GM19099 (cell line): Measurements from ENCODE around the gene PTPA.

ENCODE experiments used
- POLR2A ChIP-seq: IDR thresholded peaks from 3 replicates; pipeline ENCODE4 v1.6.1; 2011; ENCODE audit warnings: low read depth; ENCODE audit not compliant: insufficient read length; ENCODE audit errors: extremely low read depth

Gene PTPA

DNA sequence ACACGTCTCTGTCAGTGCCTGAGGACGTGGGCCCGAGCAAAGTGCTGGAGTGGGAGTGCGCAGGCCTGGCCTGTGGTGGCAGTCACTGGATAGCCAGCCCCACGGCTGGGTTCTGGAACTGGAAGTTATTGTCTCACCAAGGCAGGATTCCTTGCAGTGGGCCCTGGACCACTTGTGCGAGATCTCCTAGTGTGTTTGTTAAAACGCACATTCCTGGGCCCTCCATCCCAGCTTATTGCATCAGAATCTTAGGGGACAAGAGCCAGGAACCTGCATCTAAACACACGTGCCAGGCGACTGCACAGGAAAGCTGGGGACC lies 26.9 kb downstream of the PTPA start:
- TF ChIP-seq POLR2A, result no peak

DNA sequence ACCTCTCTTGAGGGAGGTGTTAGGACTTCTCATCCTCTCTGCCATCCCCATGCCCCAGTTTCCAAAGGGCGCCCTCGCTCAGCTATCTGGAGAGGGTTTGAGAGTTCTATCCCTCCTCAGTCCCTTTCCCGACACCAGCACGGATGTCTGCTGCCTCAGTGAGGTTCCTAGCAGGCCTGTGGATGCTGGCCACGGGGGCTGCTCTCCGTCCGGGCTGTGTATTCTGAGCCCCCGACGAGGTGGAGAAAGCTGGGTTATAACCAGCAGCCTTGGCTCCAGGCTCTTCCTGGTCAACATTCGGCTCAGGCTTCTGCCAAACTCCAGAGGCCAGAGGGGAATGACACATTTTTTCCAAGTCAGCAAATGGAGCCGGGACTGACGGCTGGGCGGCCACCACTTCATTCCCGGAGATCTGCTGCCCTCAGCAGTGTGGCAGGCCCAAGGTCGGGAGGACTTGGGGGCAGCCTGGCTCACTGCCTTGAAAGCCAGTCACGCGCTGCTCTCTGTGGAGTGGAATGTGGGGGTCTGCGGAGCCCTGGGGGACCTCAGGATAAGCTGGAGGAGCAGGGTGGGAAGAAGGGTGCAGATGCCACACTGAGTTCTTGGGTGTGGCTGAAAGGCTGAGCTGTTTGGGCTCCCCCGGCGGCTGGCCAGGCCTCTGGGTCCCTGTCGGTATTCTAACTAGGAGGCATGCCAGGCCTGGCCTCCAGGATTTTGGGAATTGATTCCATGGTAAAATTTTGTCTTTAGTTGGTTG lies 27.4 kb downstream of the PTPA start:
- TF ChIP-seq POLR2A, result no peak

DNA sequence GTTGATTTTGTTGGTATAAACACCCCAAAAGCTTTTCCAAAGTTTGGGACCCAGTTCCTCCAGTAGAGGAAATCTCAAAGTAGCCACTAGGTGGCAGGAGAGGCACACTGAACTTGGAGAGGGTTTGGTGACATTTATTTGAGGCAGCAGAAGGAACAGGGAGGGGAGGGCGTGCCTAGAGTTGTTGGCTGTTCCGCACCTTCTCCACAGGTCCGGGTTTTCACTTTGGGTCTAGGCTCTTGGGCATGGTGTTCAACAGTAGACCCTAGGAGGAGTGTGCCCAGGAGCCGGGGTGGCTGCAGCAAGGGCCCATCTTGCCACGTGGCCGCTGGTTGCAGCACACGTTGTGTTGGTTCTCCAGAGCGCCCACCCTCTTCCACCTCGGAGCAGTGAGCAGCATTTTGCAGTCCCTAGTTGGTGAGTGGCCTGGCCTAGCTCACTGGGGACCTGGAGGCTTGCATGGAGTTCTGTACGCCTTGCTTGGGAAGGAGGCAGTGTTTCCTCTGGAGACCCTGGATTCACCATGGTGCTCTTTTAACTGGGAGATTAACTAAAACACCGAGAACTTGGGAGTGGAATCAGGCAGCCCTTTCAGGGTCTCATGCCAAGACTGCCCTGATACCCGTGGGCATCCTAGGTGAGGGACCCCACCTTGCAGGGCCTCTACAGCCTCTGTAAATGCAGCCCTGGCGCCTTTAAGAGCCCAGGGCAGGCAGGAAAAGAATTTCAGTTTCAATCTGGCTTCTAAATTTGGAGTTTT lies 28.2 kb downstream of the PTPA start:
- TF ChIP-seq POLR2A, result peak; percentile 58

DNA sequence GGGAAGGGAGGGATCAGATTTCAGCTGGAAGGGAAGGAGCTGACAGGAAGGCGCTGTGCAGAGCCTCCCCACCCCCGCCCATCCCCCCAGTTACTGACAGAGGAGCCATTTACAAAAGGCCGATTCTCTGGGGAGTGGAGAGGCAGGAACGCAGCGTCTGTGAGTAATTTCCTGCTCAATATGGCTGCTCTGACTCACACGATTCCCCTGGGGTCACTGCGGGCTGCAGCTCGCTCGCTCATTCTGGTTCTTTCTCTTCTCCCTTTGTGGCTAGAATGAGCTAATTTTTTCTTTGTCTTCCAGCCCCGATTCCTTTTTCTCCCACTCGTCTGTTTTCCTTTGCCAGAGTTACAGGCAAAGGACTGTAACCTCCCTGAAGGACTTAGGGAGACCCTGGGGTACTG lies 28.8 kb downstream of the PTPA start:
- peak; percentile 40 for TF ChIP-seq POLR2A

DNA sequence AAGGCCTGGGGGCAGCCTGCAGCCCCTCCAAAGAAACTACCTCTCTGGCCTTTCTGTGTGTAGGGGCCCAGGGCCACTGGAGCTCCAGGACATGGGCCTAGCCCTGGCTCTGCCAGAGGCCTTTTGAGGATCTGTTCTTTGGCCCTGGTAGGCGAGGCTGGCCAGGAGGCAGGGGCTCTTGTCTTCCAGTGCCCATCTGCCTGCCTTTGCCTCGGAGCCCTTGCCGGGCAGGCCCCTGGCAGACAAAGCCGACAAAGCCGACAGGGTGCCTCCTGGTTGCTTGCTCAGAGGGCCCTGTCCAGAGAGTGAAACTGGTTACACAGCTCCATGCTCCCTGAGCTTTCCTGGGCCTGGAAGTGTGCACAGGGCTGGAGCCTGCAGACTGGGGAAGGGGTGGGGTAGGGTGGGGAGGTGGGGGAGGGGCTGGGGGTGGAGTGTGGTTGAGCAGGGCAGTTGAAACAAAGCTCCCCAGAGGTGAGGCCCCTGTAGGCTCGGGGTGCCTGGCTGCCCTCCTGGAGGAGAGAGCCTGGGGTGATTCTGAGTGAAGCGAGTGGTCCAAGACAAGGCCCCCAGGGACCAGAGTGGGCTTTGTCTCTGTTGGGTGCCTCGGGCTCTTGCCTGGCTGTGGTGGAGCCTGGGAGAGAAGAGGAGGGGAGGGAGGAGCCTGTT lies 29.3 kb downstream of the PTPA start:
- TF ChIP-seq POLR2A, result no peak

DNA sequence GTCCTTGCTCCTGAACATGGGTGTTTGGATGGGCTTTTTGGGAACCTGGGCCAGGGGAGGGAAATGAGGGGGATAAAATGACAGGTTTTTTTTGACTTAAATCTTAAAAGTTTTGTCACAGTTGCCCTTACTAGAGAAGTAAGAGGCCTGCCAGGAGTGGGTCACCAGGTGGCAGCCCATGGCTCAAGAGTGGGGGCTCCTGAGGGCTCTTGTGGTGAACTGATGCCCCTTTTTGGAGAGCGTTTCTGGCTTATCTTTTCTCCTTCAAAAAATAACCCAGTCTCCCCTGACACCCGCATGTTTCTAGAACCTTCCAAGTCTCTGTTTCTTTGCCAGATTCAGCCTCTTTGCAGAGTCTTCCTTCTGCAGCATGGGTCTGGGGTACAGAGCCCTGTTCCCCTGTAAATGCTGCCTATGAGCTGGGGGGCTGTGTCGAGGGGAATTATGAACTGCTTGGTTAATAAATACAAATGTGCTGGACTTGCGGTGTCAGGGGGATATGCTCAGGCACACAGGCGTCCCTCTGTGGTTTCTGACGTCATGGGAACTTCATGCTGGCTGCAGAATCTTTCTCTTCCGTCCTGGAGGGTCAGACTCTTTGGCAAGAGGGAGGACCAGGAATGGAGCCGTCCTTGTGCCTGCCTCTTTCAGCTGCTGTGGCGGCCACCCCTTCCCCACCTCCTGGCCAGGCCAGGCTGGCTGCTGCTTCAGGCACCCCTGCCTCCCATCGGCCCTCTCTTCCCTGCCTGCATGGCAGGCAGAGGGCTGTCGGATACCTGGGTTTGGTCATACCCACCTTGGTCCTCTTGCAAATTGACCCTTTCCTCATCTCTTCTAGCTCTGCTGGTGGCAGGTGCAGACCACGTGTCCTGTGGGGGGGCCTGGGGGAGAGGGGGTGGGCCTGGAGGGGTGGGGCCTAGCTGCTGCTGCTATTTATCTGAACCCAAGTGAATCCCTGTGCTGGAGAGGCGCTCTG lies 30.1 kb downstream of the PTPA start:
- peak; percentile 51 for TF ChIP-seq POLR2A

DNA sequence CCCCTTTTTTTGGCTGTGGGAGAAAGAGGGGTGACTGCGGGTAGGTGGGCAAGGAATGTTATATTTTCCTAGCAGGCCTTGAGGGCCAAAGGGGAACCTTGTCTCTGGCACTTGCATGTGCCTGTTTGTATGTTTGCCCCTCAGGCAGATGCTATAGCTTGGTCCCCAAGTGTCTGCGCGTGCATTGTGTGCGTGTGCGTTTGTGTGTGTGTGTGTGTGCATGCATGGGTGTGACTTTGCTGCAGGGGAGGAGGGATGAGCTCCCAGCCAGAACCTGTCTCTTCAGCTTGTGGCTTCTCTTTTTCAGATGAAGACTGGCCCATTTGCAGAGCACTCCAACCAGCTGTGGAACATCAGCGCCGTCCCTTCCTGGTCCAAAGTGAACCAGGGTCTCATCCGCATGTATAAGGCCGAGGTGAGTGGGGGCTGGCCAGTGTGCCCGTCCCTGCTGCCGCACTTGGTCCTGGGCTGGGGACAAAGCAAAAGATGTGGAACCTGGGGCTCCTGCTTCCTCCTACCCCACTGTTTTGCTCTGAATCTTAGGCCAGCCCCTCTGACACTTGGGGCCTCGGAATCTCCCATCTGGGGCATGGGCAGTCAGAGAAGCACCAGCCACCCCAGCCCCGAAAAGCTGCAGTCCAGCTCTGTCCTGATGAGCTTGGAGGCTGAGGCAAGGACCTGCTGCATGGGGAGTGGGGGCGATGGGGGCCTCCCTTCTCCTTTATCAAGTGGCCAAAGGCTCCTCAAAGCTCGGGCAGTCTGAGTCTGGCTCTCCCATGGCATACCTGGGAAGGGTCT lies 31.1 kb downstream of the PTPA start:
- TF ChIP-seq POLR2A, result peak; percentile 4

DNA sequence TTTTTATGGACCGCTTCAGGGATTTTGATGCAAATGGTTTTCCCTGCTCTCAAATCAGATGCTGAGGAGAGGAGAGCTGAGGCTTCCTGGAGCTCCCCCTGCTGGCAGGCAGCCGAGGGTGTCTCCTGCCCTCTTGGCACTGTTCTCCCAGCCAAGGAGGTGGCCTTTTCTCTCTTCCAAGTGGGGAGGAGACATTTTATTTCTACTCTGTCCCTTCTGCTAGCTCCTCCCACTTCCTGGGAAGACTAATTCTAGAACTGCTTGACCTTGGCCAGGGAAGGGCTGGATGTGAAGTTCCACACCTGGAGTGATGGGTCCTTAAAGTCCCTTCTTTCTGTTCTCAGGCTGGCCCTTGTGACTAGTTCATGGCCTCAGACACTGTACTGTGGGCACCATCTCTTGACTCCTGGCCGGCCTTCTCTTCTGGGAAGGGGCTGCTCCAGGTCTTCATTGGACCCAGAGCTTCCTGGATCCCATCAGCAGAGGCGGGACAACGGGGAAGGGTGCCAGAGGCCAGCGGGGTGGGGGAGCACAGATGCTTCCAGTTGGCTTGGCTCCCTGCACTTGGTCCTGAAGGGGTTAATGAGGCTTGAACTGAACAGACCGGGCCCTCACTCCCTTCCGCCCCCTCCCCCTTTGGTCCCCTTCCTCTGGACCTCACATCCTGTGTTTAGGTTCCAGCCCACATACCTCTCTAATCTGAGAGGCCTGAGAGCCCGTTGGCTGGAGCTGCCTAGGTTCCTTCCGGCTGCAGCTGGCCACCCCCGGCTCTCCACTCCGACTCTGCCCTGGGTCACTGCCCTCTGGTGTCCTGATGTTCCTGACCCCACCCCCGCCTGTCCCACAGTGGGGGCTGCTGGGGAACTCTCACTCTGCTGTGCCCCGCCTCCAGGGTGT lies 32.1 kb downstream of the PTPA start:
- TF ChIP-seq POLR2A, result peak; percentile 12

DNA sequence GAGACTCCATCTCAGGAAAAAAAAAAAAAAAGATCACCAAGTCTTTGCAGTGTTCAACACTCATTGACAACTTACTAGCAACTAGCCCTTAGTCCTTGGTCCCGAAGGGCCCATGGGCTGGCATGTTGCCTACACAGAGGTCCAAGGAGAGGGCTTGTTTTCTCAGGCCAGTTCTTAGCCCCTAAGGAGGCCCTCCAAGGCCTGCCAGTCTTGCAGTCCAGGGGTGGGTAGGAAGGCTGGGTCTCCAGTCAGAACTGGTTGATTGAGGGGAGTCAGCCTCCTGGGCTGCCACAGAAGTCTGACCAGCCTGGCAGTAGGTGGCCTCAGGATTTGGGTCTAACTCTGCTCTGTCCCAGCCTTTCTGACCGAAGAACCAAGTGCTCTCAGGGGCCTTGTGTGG lies 34.1 kb downstream of the PTPA start:
- TF ChIP-seq POLR2A, result no peak

DNA sequence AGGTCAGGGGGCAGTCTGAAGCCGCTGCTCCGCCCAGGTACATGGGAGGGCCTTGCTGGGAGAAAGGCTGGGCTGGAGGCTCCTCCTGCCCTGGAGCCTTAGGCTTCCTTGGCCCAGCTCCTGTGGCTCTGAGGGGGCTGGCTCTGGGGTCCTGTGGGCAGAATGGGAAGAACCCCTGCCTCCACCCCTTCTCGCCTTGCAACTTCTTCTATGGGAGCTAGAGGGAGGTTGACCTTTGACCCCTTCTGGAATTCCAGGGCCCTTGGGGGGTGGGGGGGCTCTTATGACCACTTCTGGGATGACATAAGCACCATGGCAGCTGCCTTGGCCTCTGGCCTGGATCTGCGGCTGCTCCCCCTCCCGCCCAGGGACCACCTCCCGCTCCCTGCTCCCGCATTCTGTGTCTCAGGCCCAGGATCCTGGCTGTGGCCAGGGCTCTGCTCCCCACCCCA lies 34.7 kb downstream of the PTPA start:
- TF ChIP-seq POLR2A, result no peak

DNA sequence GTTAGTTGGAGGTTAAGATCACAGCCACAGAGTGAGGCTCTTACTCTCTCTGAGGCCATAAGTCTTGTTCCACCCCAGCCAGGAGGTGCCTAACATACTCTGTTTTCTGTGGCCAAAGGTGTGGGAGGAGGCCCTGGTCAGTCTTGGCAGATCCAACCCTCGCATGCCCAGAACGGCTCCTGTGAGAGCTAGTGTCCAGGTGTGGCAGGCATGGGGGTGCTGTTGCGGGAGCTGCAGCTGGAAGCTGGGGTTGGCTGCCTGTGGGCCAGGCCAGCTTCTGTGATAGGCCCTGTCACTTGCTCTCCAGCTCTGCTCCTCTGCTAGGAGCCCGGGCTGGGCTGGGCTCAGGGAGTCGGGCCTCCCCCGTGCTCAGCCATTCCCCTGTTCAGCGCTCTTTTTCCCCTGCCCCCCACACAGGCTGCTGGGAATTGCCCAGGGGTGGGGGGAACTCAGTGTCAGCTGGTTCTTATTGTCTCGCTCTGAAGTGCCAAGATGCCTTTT lies 35.3 kb downstream of the PTPA start:
- no peak for TF ChIP-seq POLR2A

DNA sequence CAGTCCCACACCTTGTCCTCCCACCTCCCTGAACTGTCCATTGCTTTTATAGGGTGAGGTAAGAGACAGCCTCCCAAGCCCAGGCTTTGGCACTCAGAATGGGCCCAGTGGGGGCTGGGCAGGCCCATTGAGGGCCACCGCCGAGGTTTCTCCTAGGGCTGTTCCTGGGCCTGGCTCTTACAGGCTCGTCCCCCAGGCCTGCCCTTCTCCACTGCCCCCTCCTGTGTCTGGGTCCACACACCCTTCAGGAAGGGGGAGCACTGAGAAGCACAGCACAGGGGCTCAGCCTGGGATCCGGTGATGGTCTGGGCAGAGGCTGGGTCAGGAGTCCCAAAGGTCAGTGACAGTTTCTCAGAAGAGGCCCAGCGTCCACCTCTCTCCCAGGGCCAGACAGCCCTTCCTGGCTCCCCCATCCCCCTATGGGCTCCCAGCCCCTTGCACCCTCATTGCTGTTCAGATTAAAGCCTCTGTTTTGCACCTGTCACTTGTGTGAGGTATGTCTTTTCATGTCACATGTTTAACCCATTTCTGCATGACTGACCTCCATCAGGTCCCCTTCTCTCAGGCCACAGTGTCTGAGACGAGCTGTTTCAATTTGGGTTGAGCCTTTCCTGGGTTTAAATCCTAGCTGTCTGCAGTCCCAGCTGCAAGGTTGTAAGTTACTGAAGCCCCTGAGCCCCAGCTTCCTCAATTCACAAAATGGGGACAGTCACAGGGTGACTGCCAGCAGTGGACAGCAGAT lies 37.4 kb downstream of the PTPA start:
- TF ChIP-seq POLR2A, result no peak
